ENCODE measurements around the gene RYR2.

The RYR2 gene

GRCh38 chr1:237029850-237030535 lies 12.0 kb upstream of the RYR2 start:
- no peak overlapping the region for H3K4me3 ChIP-seq (replicated peaks in 1 of 2; ENCODE audit: low read depth in 2 of 2, low read length in 2 of 2)
- no peak for TF ChIP-seq CTCF (IDR thresholded peaks at IDR 0.05; ENCODE audit: low read depth, low read length)
- no peak for DNase-seq (ENCODE audit: low read depth in 2 of 2)

GRCh38 chr1:237031480-237031879 lies 10.5 kb upstream of the RYR2 start:
- no peak for TF ChIP-seq CTCF (IDR thresholded peaks at IDR 0.05; ENCODE audit: low read depth, low read length)
- no peak for DNase-seq (ENCODE audit: low read depth in 2 of 2)
- no peak overlapping the region for H3K4me3 ChIP-seq (replicated peaks in 1 of 2; ENCODE audit: low read depth in 2 of 2, low read length in 2 of 2)

- DNase-seq (ENCODE audit: low read depth in 2 of 2): no peak
- no peak overlapping the region for H3K4me3 ChIP-seq (replicated peaks in 1 of 2; ENCODE audit: low read depth in 2 of 2, low read length in 2 of 2)
- TF ChIP-seq CTCF (IDR thresholded peaks at IDR 0.05; ENCODE audit: low read depth, low read length): no peak
Observed at GRCh38 chr1:237032029-237032428, 10.0 kb upstream of the RYR2 start.

- DNase-seq (ENCODE audit: low read depth in 2 of 2): no peak
- H3K4me3 ChIP-seq (replicated peaks in 1 of 2; ENCODE audit: low read depth in 2 of 2, low read length in 2 of 2): no peak overlapping the region
- TF ChIP-seq CTCF (IDR thresholded peaks at IDR 0.05; ENCODE audit: low read depth, low read length): no peak
Observed at GRCh38 chr1:237033061-237033460, 8.9 kb upstream of the RYR2 start.

- DNase-seq (ENCODE audit: low read depth in 2 of 2): no peak
- no peak for TF ChIP-seq CTCF (IDR thresholded peaks at IDR 0.05; ENCODE audit: low read depth, low read length)
- no peak overlapping the region for H3K4me3 ChIP-seq (replicated peaks in 1 of 2; ENCODE audit: low read depth in 2 of 2, low read length in 2 of 2)
Observed at GRCh38 chr1:237033804-237034203, 8.2 kb upstream of the RYR2 start.

- no peak for TF ChIP-seq CTCF (IDR thresholded peaks at IDR 0.05; ENCODE audit: low read depth, low read length)
- DNase-seq (ENCODE audit: low read depth in 2 of 2): no peak
- H3K4me3 ChIP-seq (replicated peaks in 1 of 2; ENCODE audit: low read depth in 2 of 2, low read length in 2 of 2): no peak overlapping the region
Observed at GRCh38 chr1:237035759-237036158, 6.2 kb upstream of the RYR2 start.

- TF ChIP-seq CTCF (IDR thresholded peaks at IDR 0.05; ENCODE audit: low read depth, low read length): no peak
- H3K4me3 ChIP-seq (replicated peaks in 1 of 2; ENCODE audit: low read depth in 2 of 2, low read length in 2 of 2): no peak overlapping the region
Observed at GRCh38 chr1:237038211-237038610, 3.8 kb upstream of the RYR2 start.

More at GRCh38 chr1:237038211-237038610, 3.8 kb upstream of the RYR2 start:
- no peak for DNase-seq (ENCODE audit: low read depth in 2 of 2)

Data from cardiac fibroblast (primary cell).